Uterus (tissue), 4 donors: ENCODE results near the gene KCNK1. TPM values are rescaled to one million over a fixed set of nuclear protein-coding genes. Genes with fewer than 3 reads are reported as not detected.
A peak's percentile ranks its signal among the peaks of the same experiment; 100 is the strongest.

ENCODE experiments used
- DNase-seq, 2 donors: peaks; one replicate each; pipeline ENCODE4 v3.0.0-alpha.2; 2019 to 2020
- H3K27ac ChIP-seq, 2 donors: fragments of 200-600 bp; sonication (generic); 1 replicate in 1 of 2; 2 replicates in 1 of 2; pipeline ENCODE4 v1.5.1; 2016 to 2018
- H3K27me3 ChIP-seq, 2 donors: fragments of 200-600 bp; sonication (generic); one replicate each; pipeline ENCODE4 v1.5.1; 2018 to 2019; ENCODE audit warnings: control low read depth in 1 of 2
- H3K36me3 ChIP-seq, 2 donors: fragments of 200-600 bp; sonication (generic); one replicate each; pipeline ENCODE4 v1.5.1; 2019; ENCODE audit warnings: control low read depth in 1 of 2
- H3K4me1 ChIP-seq, 2 donors: fragments of 200-600 bp; sonication (generic); one replicate each; pipeline ENCODE4 v1.5.1; 2018 to 2019; ENCODE audit warnings: control low read depth in 1 of 2
- H3K4me3 ChIP-seq, 2 donors: fragments of 200-600 bp; sonication (generic); 1 replicate in 1 of 2; 2 replicates in 1 of 2; pipeline ENCODE4 v1.5.1; 2018 to 2019; ENCODE audit warnings: mild to moderate bottlenecking in 1 of 2
- H3K9me3 ChIP-seq, 2 donors: fragments of 200-600 bp; sonication (generic); one replicate each; pipeline ENCODE4 v1.5.1; 2019; ENCODE audit warnings: control low read depth in 1 of 2
- POLR2A ChIP-seq, 2 donors: fragments of 450-650 bp; IDR thresholded peaks; one replicate each; pipeline ENCODE4 v1.6.1; 2016; ENCODE audit warnings: antibody characterized with exemption in 2 of 2, mild to moderate bottlenecking in 1 of 2, moderate library complexity in 1 of 2
- intact Hi-C: fragments of 100-400 bp; cut with DNase I; formaldehyde crosslinking; loops from one replicate; pipeline ENCODE4 v1.15.1; 2023; ENCODE audit warnings: low total_unique reads
- total RNA-seq, 4 donors: library from RNA; depleted of rRNA in 3 of 4; stranded (reverse); fragments of >200 nt in 3 of 4; gene quantifications; one replicate each; pipeline versions ENCODE4 v1.1.0 to v1.2.4, GENCODE V29; 2014 to 2023
- TF ChIP-seq, protein P1 (sequence below), 4 experiments: fragments of 200-600 bp in 2 of 4; fragments of 450-650 bp in 2 of 4; sonication (generic) in 2 of 4; IDR thresholded peaks; one replicate each; pipeline ENCODE4 v1.5.1; 2016 to 2019; ENCODE audit warnings: antibody characterized with exemption in 4 of 4, mild to moderate bottlenecking in 2 of 4, moderate library complexity in 1 of 4
- donor health status: DM: yes; HTN: yes; CAD: no.

Gene KCNK1
- total RNA-seq, 4 donors from 2014 or later = 1.0 to 17.1 (median 7.9) TPM

DNA sequence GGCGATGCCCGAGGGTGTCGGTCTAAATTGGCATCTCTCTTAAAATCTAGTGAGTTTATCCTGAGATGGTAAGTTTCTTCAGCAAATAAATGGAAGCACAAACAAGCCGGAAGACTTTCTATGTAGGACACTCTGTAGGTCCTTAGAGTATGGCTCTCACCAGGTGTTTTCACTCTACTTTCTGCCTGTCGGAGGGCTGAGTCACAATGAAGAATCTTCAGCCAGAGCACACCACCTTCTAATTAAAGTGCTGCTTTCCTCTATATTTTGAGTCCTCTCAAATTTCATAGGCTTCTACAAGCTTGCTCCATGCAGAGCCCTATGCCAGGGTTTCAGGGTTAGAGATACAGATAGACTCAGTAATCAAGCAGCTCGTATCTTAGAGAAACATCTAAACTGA lies 27.1 kb downstream of the KCNK1 start:
- H3K4me1 ChIP-seq = no peaks in the 10 kb centered on the region
- TF ChIP-seq POLR2A (IDR thresholded peaks at IDR 0.05) = no peak
- TF ChIP-seq, protein P1, sequence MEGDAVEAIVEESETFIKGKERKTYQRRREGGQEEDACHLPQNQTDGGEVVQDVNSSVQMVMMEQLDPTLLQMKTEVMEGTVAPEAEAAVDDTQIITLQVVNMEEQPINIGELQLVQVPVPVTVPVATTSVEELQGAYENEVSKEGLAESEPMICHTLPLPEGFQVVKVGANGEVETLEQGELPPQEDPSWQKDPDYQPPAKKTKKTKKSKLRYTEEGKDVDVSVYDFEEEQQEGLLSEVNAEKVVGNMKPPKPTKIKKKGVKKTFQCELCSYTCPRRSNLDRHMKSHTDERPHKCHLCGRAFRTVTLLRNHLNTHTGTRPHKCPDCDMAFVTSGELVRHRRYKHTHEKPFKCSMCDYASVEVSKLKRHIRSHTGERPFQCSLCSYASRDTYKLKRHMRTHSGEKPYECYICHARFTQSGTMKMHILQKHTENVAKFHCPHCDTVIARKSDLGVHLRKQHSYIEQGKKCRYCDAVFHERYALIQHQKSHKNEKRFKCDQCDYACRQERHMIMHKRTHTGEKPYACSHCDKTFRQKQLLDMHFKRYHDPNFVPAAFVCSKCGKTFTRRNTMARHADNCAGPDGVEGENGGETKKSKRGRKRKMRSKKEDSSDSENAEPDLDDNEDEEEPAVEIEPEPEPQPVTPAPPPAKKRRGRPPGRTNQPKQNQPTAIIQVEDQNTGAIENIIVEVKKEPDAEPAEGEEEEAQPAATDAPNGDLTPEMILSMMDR (IDR thresholded peaks at IDR 0.05) = no peak
- no peak overlapping the region for H3K27ac ChIP-seq
- no peaks in the 10 kb centered on the region for H3K36me3 ChIP-seq
- DNase-seq = peak in 1 of 2 donors; percentile 19
- H3K4me3 ChIP-seq = no peak overlapping the region
- intact Hi-C loops = no loop called here
- no peaks in the 10 kb centered on the region for H3K9me3 ChIP-seq
- H3K27me3 ChIP-seq = no peaks in the 10 kb centered on the region

- no peak for TF ChIP-seq POLR2A (IDR thresholded peaks at IDR 0.05)
- TF ChIP-seq, protein P1 (IDR thresholded peaks at IDR 0.05) = no peak
- Histone ChIP-seq H3K4me1 (no peaks in the 10 kb centered on the region), H3K27me3 (no peaks in the 10 kb centered on the region), H3K9me3 (no peaks in the 10 kb centered on the region), H3K36me3 (no peaks in the 10 kb centered on the region), H3K4me3 (no peak overlapping the region), H3K27ac (no peak overlapping the region)
- no peak for DNase-seq
- intact Hi-C loops = no loop called here
Observed at GRCh38 chr1:233647073-233647472, 33.2 kb downstream of the KCNK1 start.

DNA sequence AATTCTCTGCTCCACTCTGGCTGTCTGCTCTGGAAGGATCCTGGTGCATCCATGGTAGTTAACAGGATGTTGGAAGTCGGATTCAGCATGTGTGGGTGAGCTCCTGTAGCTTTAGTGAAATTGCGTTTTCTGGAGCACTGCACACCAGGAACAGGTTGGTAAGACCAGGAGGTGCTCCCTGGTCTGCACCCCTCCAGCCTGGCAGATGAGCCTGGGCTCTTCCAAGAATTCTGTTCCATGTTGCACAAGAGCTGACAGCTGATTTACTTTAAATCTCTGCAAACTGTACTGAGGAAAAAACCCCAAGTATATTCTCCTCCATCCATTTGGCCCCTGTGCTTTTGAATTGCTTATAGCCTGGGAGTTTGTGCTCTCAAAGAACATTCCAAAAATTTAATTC lies 33.7 kb downstream of the KCNK1 start:
- Histone ChIP-seq H3K27ac (no peak overlapping the region), H3K27me3 (no peaks in the 10 kb centered on the region), H3K4me1 (no peaks in the 10 kb centered on the region), H3K4me3 (no peak overlapping the region), H3K9me3 (no peaks in the 10 kb centered on the region), H3K36me3 (no peaks in the 10 kb centered on the region)
- intact Hi-C loops = no loop called here
- TF ChIP-seq POLR2A (IDR thresholded peaks at IDR 0.05) = no peak
- DNase-seq = no peak

GRCh38 chr1:233651061-233651460 lies 37.2 kb downstream of the KCNK1 start:
- no peak for TF ChIP-seq POLR2A (IDR thresholded peaks at IDR 0.05)
- TF ChIP-seq, protein P1 (IDR thresholded peaks at IDR 0.05) = no peak
- intact Hi-C loops = no loop called here

DNA sequence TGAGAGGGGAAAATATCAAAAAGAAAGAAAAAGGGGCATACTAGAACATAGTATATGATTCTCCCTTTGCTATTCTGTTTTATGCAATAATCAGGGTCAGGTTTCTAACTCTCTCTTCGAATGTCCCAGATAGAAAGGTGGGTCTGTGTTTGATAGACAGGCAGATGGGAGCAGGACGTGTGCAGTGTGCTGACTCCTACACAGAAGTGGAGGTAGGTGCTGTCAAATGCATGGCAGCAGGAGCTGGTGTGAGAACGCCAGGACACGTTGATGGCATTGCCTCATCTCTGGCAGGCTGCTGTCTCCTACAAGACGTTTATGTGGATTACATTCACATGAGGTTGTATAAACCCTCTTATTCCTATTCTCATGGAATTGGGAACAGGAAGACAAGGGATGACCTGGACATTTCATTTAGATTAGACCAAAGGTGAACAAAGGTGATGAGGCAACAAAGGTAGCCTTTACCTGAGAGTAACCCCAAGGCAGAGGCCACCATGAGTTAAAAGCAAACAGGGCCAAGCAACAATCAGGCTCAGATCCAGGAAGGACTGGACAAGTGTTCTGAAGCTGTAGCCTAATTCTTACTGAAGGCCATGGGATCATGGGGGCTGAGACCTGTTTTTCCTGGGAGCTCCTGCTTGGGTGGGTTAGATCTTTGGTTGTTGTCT lies 37.8 kb downstream of the KCNK1 start:
- Histone ChIP-seq H3K27me3 (no peaks in the 10 kb centered on the region), H3K4me3 (no peak overlapping the region), H3K4me1 (no peaks in the 10 kb centered on the region), H3K36me3 (no peaks in the 10 kb centered on the region), H3K9me3 (no peaks in the 10 kb centered on the region), H3K27ac (no peak overlapping the region)
- intact Hi-C loops = no loop called here
- TF ChIP-seq POLR2A (IDR thresholded peaks at IDR 0.05) = no peak
- TF ChIP-seq, protein P1 (IDR thresholded peaks at IDR 0.05) = no peak
- DNase-seq = no peak

More at GRCh38 chr1:233651061-233651460, 37.2 kb downstream of the KCNK1 start:
- Histone ChIP-seq H3K4me3 (no peak overlapping the region), H3K27ac (no peak overlapping the region), H3K4me1 (no peaks in the 10 kb centered on the region), H3K27me3 (no peaks in the 10 kb centered on the region), H3K9me3 (no peaks in the 10 kb centered on the region), H3K36me3 (no peaks in the 10 kb centered on the region)
- no peak for DNase-seq
